GM12878 (cell line): ENCODE results near the gene ATRNL1.
"Not testable (repeated sequence)": the region's sequence is repeated elsewhere in the genome, so short reads cannot be mapped to it uniquely, and the experiment has no call there.

Experiments used
- CREB1 ChIP-seq: IDR thresholded peaks from 2 replicates; pipeline ENCODE4 v1.6.1; 2012; ENCODE audit warnings: low read depth, mild to moderate bottlenecking, inconsistent platforms
- DPF2 ChIP-seq: fragments of 450-650 bp; IDR thresholded peaks from 2 replicates; pipeline ENCODE4 v1.6.1; 2017; ENCODE audit warnings: mild to moderate bottlenecking
- EP300 ChIP-seq, 2 experiments: fragments of 150-350 bp in 1 of 2; IDR thresholded peaks; 2 replicates each; pipeline ENCODE4 v1.6.1; 2011 to 2012; ENCODE audit warnings: low read depth in 2 of 2, low read length in 2 of 2, borderline replicate concordance in 1 of 2, improper control_type of control experiment in 1 of 2, inconsistent platforms in 1 of 2; ENCODE audit not compliant: control insufficient read depth in 1 of 2
- POU2F2 ChIP-seq: IDR thresholded peaks from 3 replicates; pipeline ENCODE4 v1.6.1; 2011; ENCODE audit warnings: low read depth, mild to moderate bottlenecking, low read length, borderline replicate concordance
- SIN3A ChIP-seq: IDR thresholded peaks from 2 replicates; pipeline ENCODE4 v1.6.1; 2012; ENCODE audit warnings: low read depth, low read length, improper control_type of control experiment
- TF ChIP-seq, protein P1 (sequence below): fragments of 450-650 bp; IDR thresholded peaks from 2 replicates; pipeline ENCODE4 v1.6.1; 2017; ENCODE audit warnings: low read depth, mild to moderate bottlenecking, moderate library complexity
- TF ChIP-seq, protein P2 (sequence below), 3 experiments: IDR thresholded peaks in 2 of 3; conservative IDR thresholded peaks in 1 of 3; 2 replicates each; pipeline ENCODE4 v1.5.1; 2011; ENCODE audit warnings: low read depth in 3 of 3, low read length in 3 of 3, mild to moderate bottlenecking in 3 of 3, control low read depth in 2 of 3, moderate library complexity in 2 of 3, inconsistent platforms in 1 of 3, mixed read lengths in 1 of 3; ENCODE audit not compliant: control insufficient read depth in 2 of 3, insufficient read depth in 1 of 3; ENCODE audit errors: extremely low read depth in 1 of 3

DNA sequence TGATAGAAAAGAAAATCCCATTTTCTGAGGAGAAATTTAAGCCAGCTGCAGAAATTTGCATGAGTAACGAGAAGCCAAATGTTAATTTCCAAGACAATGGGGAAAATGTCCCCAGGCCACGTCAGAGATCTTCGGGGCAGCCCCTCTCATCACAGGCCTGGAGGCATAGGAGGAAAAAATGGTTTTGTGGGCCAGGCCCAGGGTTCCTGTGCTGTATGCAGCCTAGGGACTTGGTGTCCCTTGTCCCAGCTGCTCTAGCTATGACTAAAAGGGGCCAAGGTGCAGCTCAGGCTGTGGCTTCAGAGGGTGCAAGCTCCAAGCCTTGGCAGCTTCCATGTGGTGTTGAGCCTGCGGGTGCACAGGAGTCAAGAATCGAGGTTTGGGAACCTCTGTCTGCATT is 12.2 kb downstream of the ATRNL1 start:
- not testable (repeated sequence) for TF ChIP-seq POU2F2; DPF2; CREB1; SIN3A; EP300 (IDR thresholded peaks at IDR 0.05; ENCODE audit: borderline replicate concordance in 1 of 2, control insufficient read depth in 1 of 2, low read depth in 2 of 2, low read length in 2 of 2)
- TF ChIP-seq, protein P1, sequence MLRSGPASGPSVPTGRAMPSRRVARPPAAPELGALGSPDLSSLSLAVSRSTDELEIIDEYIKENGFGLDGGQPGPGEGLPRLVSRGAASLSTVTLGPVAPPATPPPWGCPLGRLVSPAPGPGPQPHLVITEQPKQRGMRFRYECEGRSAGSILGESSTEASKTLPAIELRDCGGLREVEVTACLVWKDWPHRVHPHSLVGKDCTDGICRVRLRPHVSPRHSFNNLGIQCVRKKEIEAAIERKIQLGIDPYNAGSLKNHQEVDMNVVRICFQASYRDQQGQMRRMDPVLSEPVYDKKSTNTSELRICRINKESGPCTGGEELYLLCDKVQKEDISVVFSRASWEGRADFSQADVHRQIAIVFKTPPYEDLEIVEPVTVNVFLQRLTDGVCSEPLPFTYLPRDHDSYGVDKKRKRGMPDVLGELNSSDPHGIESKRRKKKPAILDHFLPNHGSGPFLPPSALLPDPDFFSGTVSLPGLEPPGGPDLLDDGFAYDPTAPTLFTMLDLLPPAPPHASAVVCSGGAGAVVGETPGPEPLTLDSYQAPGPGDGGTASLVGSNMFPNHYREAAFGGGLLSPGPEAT = not testable (repeated sequence)
- TF ChIP-seq, protein P2, sequence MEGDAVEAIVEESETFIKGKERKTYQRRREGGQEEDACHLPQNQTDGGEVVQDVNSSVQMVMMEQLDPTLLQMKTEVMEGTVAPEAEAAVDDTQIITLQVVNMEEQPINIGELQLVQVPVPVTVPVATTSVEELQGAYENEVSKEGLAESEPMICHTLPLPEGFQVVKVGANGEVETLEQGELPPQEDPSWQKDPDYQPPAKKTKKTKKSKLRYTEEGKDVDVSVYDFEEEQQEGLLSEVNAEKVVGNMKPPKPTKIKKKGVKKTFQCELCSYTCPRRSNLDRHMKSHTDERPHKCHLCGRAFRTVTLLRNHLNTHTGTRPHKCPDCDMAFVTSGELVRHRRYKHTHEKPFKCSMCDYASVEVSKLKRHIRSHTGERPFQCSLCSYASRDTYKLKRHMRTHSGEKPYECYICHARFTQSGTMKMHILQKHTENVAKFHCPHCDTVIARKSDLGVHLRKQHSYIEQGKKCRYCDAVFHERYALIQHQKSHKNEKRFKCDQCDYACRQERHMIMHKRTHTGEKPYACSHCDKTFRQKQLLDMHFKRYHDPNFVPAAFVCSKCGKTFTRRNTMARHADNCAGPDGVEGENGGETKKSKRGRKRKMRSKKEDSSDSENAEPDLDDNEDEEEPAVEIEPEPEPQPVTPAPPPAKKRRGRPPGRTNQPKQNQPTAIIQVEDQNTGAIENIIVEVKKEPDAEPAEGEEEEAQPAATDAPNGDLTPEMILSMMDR (IDR thresholded peaks at IDR 0.05 in 2 of 3, conservative IDR thresholded peaks at IDR 0.05 in 1 of 3; ENCODE audit: control insufficient read depth in 2 of 3, extremely low read depth in 1 of 3, insufficient read depth in 1 of 3, low read depth in 3 of 3, low read length in 3 of 3) = not testable (repeated sequence)
